HepG2 (cell line): ENCODE results near the gene SFXN1. TPM values are rescaled to one million over a fixed set of nuclear protein-coding genes. Genes with fewer than 3 reads are reported as not detected.

Experiments used
- ATAC-seq: fragments of 200-7000 bp; cut with Tn5 transposase; 3 replicates; pipeline ENCODE4 v1.9.1; 2020; ENCODE audit warnings: mild to moderate bottlenecking, moderate library complexity
- BruUV-seq: library from RNA; stranded (reverse); fragments of 400-500 nt; replicated peaks from 2 replicates; lab custom pipeline; 2021; lab: Mats Ljungman, UMichigan
- CTCF ChIA-PET: fragments of 300-600 bp; formaldehyde crosslinking; extraction: SDS; loops from one replicate; lab custom pipeline; 2021; ENCODE audit warnings: low total read pairs, inconsistent platforms, low intra/inter-chr PET ratio; lab: Yijun Ruan, JAX
- POLR2A ChIA-PET: fragments of 350-600 bp; sonication (Branson Sonifier 250); formaldehyde crosslinking; loops from one replicate; lab custom pipeline; 2020; ENCODE audit warnings: antibody characterized with exemption, inconsistent platforms; lab: Yijun Ruan, JAX
- DNase-seq: peaks from one replicate; pipeline ENCODE4 v3.0.0-alpha.2; 2015; ENCODE audit warnings: low spot score
- FAIRE-seq: peaks from 3 replicates; lab custom pipeline; 2011; peaks lifted over from hg19 to GRCh38; lab: Jason Lieb, UNC
- H2AFZ ChIP-seq: one replicate; pipeline ENCODE4 v1.6.1; 2011; ENCODE audit warnings: low read length, inconsistent platforms
- H3K27ac ChIP-seq: fragments of 300-600 bp; 3 replicates; pipeline ENCODE4 v1.8.0; 2011; ENCODE audit warnings: mixed run types, mild to moderate bottlenecking, mixed read lengths, low read length, inconsistent platforms; ENCODE audit not compliant: insufficient read depth; ENCODE audit errors: extremely low read length
- H3K27me3 ChIP-seq, 2 experiments: fragments of 200-600 bp in 1 of 2; 2 replicates in 1 of 2; 3 replicates in 1 of 2; pipeline versions ENCODE4 v1.6.0 to v1.8.0; 2011; ENCODE audit warnings: low read length in 2 of 2, mild to moderate bottlenecking in 2 of 2, moderate library complexity in 2 of 2, inconsistent platforms in 1 of 2; ENCODE audit not compliant: insufficient read depth in 2 of 2, control insufficient read depth in 1 of 2
- H3K36me3 ChIP-seq, 2 experiments: fragments of 200-600 bp in 1 of 2; replicated peaks in 1 of 2; 2 replicates in 1 of 2; 3 replicates in 1 of 2; pipeline versions ENCODE4 v1.5.1 to v1.8.0; 2011; ENCODE audit warnings: low read length in 2 of 2, inconsistent platforms in 1 of 2; ENCODE audit not compliant: insufficient read depth in 2 of 2, control insufficient read depth in 1 of 2
- H3K4me1 ChIP-seq: 2 replicates; pipeline ENCODE4 v1.5.1; 2012; ENCODE audit warnings: low read length, inconsistent platforms; ENCODE audit not compliant: insufficient read depth
- H3K4me2 ChIP-seq: 2 replicates; pipeline ENCODE4 v1.6.0; 2011; ENCODE audit warnings: low read depth, low read length, inconsistent platforms
- H3K4me3 ChIP-seq, 3 experiments: fragments of 200-600 bp in 1 of 3; sonication (generic), shearing (Covaris generic) in 1 of 3; replicated peaks in 1 of 3; 2 replicates each; pipeline ENCODE4 v1.5.1; 2011 to 2016; ENCODE audit warnings: low read length in 3 of 3, inconsistent platforms in 2 of 3, low read depth in 2 of 3, mild to moderate bottlenecking in 2 of 3, control low read depth in 1 of 3, mixed read lengths in 1 of 3; ENCODE audit not compliant: insufficient read depth in 1 of 3
- H3K79me2 ChIP-seq: one replicate; pipeline ENCODE4 v1.6.1; 2011; ENCODE audit warnings: low read length, inconsistent platforms; ENCODE audit not compliant: insufficient read depth
- H3K9ac ChIP-seq: 2 replicates; pipeline ENCODE4 v1.6.0; 2011; ENCODE audit warnings: mild to moderate bottlenecking, low read depth, low read length, inconsistent platforms; ENCODE audit not compliant: insufficient read depth
- H3K9me3 ChIP-seq: 2 replicates; pipeline ENCODE4 v1.5.1; 2012; ENCODE audit warnings: mild to moderate bottlenecking, low read length
- H4K20me1 ChIP-seq: 2 replicates; pipeline ENCODE4 v1.6.0; 2011; ENCODE audit warnings: inconsistent platforms, mild to moderate bottlenecking, low read length, moderate library complexity; ENCODE audit not compliant: insufficient read depth
- ASH2L ChIP-seq: fragments of 300-600, 200-600 bp; sonication (generic); IDR thresholded peaks from 2 replicates; pipeline ENCODE4 v1.7.0; 2017; ENCODE audit warnings: low read depth, mild to moderate bottlenecking, moderate library complexity, mixed read lengths, low read length; ENCODE audit not compliant: insufficient read length
- ATAD3A ChIP-seq: sonication (generic); formaldehyde crosslinking; IDR thresholded peaks from 2 replicates; pipeline ENCODE4 v1.4.0; 2020; ENCODE audit warnings: missing genetic modification reagents
- CSRNP2 ChIP-seq: sonication (generic); formaldehyde crosslinking; conservative IDR thresholded peaks from 2 replicates; pipeline ENCODE4 v1.8.0; 2022; ENCODE audit warnings: low read depth, missing genetic modification reagents
- KDM4B ChIP-seq: sonication (generic); formaldehyde crosslinking; IDR thresholded peaks from 2 replicates; pipeline ENCODE4 v1.4.0; 2020; ENCODE audit warnings: missing genetic modification reagents
- KLF12 ChIP-seq: sonication (generic); formaldehyde crosslinking; IDR thresholded peaks from 2 replicates; pipeline ENCODE4 v1.4.0; 2020; ENCODE audit warnings: missing genetic modification reagents, borderline replicate concordance
- MYNN ChIP-seq: sonication (generic); formaldehyde crosslinking; IDR thresholded peaks from 2 replicates; pipeline ENCODE4 v1.4.0; 2020; ENCODE audit warnings: mild to moderate bottlenecking, low read depth, missing genetic modification reagents
- NCOA2 ChIP-seq: sonication (generic); formaldehyde crosslinking; IDR thresholded peaks from 2 replicates; pipeline ENCODE4 v1.8.0; 2022; ENCODE audit warnings: inconsistent platforms
- NFYB ChIP-seq: sonication (generic); formaldehyde crosslinking; IDR thresholded peaks from 2 replicates; pipeline ENCODE4 v1.4.0; 2020; ENCODE audit warnings: missing genetic modification reagents
- PAX8 ChIP-seq: sonication (generic); formaldehyde crosslinking; IDR thresholded peaks from 2 replicates; pipeline ENCODE4 v1.8.0; 2022; ENCODE audit warnings: mild to moderate bottlenecking, missing genetic modification reagents, borderline replicate concordance
- RFXAP ChIP-seq: sonication (generic); formaldehyde crosslinking; IDR thresholded peaks from 2 replicates; pipeline ENCODE4 v1.4.0; 2020; ENCODE audit warnings: missing genetic modification reagents, borderline replicate concordance
- TCF12 ChIP-seq, 2 experiments: fragments of 450-650 bp in 1 of 2; sonication (generic) in 1 of 2; formaldehyde crosslinking in 1 of 2; IDR thresholded peaks; 2 replicates each; pipeline versions ENCODE4 v1.6.1 to v1.8.0; 2017 to 2022; ENCODE audit warnings: antibody characterized with exemption in 1 of 2, mild to moderate bottlenecking in 1 of 2, missing genetic modification reagents in 1 of 2, moderate library complexity in 1 of 2
- ZNF350 ChIP-seq: sonication (generic); formaldehyde crosslinking; IDR thresholded peaks from 2 replicates; pipeline ENCODE4 v1.4.0; 2020; ENCODE audit warnings: mild to moderate bottlenecking, low read depth, missing genetic modification reagents, borderline replicate concordance
- ZNF609 ChIP-seq: sonication (generic); formaldehyde crosslinking; IDR thresholded peaks from 2 replicates; pipeline ENCODE4 v1.4.0; 2020; ENCODE audit warnings: mild to moderate bottlenecking, missing genetic modification reagents, borderline replicate concordance
- ZNF747 ChIP-seq: sonication (generic); formaldehyde crosslinking; IDR thresholded peaks from 2 replicates; pipeline ENCODE4 v1.8.1; 2023; ENCODE audit warnings: missing genetic modification reagents, mild to moderate bottlenecking, borderline replicate concordance
- ZNF792 ChIP-seq: IDR thresholded peaks from 2 replicates; pipeline ENCODE4 v1.6.1; 2016
- WGBS: methylation state at CpG from one replicate; pipeline ENCODE4 v1.1.6; 2017; ENCODE audit warnings: low lambda C conversion rate; 5-methylcytosine and 5-hydroxymethylcytosine counted together
- in situ Hi-C: cut with HindIII; loops from 2 replicates; pipeline ENCODE4 v1.10.0; 2017; ENCODE audit warnings: low pct_unique_long_range_greater_than_20kb; ENCODE audit not compliant: extremely low pct_ligation_motif_present
- intact Hi-C: fragments of 100-400 bp; cut with micrococcal nuclease; formaldehyde crosslinking; loops from one replicate; pipeline ENCODE4 v1.10.0; 2022; ENCODE audit not compliant: unreplicated experiment
- polyA plus RNA-seq, 8 experiments: library from polyadenylated mRNA; depleted of rRNA in 3 of 8; stranded (reverse) in 7 of 8; unstranded in 1 of 8; fragments of >200 nt; fragmentation: Illumina TruSeq in 4 of 8; extraction: Trizol in 4 of 8; gene quantifications; 2 replicates each; pipeline versions ENCODE4 v1.2.1 to v1.2.3, GENCODE V29; 2011 to 2016; ENCODE audit warnings: low read depth in 4 of 8, missing spikeins in 1 of 8, mixed read lengths in 1 of 8; ENCODE audit not compliant: insufficient read depth in 1 of 8
- total RNA-seq, 5 experiments: library from RNA; depleted of rRNA; stranded (reverse); fragments of >200 nt; fragmentation: Illumina TruSeq; extraction: Trizol; gene quantifications; 2 replicates each; pipeline ENCODE4 v1.2.3, GENCODE V29; 2016; ENCODE audit warnings: low read depth in 1 of 5
- TF ChIP-seq, protein P1 (sequence below): sonication (generic); formaldehyde crosslinking; IDR thresholded peaks from 2 replicates; pipeline ENCODE4 v1.4.0; 2020; ENCODE audit warnings: missing genetic modification reagents

The SFXN1 gene
- total and polyA plus RNA-seq, 2 of the 13 experiments (the other 11 are each of a cell fraction or from before 2014, with no cell fraction given), result 122 to 135 TPM

- Histone ChIP-seq H3K27ac (no peak overlapping the region), H3K9ac (no peak overlapping the region), H2AFZ (no peak overlapping the region), H3K9me3 (no peaks in the 10 kb centered on the region), H3K4me2 (no peak overlapping the region), H4K20me1 (no peaks in the 10 kb centered on the region), H3K79me2 (no peaks in the 10 kb centered on the region), H3K4me3 (no peak overlapping the region), H3K36me3 (no peaks in the 10 kb centered on the region), H3K27me3 (peaks cover 0 to 14% of the 10 kb centered on the region in 2 experiments; a peak in 2 of 5 replicates), H3K4me1 (no peaks in the 10 kb centered on the region)
- in situ Hi-C loops, result loop anchor here (25.0 kb wide), 1 partner anchor 349 kb away; no protein-coding TSS in a partner anchor
- FAIRE-seq (no peak), ATAC-seq (no peak), DNase-seq (no peak)
- 30% methylated on average over 5 of the region's 5 CpGs for WGBS
- BruUV-seq, result no TSS peak
- intact Hi-C loops, result no loop called here
- CTCF ChIA-PET, result no interaction called here
- POLR2A ChIA-PET, result no interaction called here
- TF ChIP-seq PAX8 (CRISPR knock-in tag) (no peak), CSRNP2 (CRISPR knock-in tag) (no peak), KDM4B (no peak), ZNF609 (CRISPR knock-in tag) (no peak), ASH2L (no peak), MYNN (CRISPR knock-in tag) (no peak), KLF12 (CRISPR knock-in tag) (no peak), NCOA2 (no peak), TCF12 (IDR thresholded peaks at IDR 0.05) (no peak), TCF12 (CRISPR knock-in tag; IDR thresholded peaks at IDR 0.05) (no peak), ZNF350 (CRISPR knock-in tag) (no peak), ZNF792 (CRISPR knock-in tag) (no peak), NFYB (CRISPR knock-in tag) (no peak), ZNF747 (CRISPR knock-in tag) (no peak), ATAD3A (CRISPR knock-in tag) (no peak), RFXAP (no peak)
- TF ChIP-seq, protein P1, sequence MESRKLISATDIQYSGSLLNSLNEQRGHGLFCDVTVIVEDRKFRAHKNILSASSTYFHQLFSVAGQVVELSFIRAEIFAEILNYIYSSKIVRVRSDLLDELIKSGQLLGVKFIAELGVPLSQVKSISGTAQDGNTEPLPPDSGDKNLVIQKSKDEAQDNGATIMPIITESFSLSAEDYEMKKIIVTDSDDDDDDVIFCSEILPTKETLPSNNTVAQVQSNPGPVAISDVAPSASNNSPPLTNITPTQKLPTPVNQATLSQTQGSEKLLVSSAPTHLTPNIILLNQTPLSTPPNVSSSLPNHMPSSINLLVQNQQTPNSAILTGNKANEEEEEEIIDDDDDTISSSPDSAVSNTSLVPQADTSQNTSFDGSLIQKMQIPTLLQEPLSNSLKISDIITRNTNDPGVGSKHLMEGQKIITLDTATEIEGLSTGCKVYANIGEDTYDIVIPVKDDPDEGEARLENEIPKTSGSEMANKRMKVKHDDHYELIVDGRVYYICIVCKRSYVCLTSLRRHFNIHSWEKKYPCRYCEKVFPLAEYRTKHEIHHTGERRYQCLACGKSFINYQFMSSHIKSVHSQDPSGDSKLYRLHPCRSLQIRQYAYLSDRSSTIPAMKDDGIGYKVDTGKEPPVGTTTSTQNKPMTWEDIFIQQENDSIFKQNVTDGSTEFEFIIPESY (CRISPR knock-in tag), result no peak
Measured at GRCh38 chr5:175538576-175538975, 60.2 kb downstream of the SFXN1 start.
